GM12874 (cell line): ENCODE measurements around the gene CLCA1.
A peak's percentile ranks its signal among the peaks of the same experiment; 100 is the strongest.

ENCODE experiments used
- TF ChIP-seq, protein P1 (sequence below): IDR thresholded peaks from 2 replicates; pipeline ENCODE4 v1.5.1; 2011; ENCODE audit warnings: low read depth, mild to moderate bottlenecking, control low read depth, low read length, moderate library complexity; ENCODE audit not compliant: insufficient read depth

CLCA1 gene

DNA sequence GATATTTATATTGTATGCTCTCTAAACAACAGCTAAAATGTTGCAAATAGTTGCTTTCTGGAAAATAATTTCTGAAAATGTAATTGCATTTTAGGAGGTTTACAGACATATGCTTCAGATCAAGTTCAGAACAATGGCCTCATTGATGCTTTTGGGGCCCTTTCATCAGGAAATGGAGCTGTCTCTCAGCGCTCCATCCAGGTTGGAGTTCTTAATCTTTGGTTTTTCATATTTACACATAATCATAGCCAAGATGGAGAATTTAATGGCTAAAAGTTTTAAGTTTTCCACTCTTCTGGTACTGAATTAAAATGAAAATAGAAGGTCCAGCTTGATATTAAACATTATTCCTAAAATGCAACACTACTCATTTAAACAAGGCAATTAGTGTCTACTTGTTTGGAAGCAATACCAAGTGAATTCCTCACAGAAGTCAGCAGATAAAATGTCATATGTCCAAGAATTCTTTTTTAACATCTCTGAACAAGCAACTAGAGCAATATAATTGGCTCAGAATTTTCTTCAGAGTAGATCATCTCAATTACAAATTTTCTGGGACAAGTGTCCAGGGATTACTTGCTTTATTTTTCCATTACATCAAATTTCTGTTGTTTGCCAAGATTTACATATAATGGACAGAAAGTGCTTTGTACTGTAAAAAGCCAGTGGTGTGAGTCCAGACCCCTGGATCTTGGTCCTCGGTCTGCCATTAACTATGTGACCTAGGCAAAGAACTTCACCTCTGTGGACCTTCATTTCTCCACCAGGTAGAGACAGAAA is 22.6 kb downstream of the CLCA1 start:
- TF ChIP-seq, protein P1, sequence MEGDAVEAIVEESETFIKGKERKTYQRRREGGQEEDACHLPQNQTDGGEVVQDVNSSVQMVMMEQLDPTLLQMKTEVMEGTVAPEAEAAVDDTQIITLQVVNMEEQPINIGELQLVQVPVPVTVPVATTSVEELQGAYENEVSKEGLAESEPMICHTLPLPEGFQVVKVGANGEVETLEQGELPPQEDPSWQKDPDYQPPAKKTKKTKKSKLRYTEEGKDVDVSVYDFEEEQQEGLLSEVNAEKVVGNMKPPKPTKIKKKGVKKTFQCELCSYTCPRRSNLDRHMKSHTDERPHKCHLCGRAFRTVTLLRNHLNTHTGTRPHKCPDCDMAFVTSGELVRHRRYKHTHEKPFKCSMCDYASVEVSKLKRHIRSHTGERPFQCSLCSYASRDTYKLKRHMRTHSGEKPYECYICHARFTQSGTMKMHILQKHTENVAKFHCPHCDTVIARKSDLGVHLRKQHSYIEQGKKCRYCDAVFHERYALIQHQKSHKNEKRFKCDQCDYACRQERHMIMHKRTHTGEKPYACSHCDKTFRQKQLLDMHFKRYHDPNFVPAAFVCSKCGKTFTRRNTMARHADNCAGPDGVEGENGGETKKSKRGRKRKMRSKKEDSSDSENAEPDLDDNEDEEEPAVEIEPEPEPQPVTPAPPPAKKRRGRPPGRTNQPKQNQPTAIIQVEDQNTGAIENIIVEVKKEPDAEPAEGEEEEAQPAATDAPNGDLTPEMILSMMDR = no peak

DNA sequence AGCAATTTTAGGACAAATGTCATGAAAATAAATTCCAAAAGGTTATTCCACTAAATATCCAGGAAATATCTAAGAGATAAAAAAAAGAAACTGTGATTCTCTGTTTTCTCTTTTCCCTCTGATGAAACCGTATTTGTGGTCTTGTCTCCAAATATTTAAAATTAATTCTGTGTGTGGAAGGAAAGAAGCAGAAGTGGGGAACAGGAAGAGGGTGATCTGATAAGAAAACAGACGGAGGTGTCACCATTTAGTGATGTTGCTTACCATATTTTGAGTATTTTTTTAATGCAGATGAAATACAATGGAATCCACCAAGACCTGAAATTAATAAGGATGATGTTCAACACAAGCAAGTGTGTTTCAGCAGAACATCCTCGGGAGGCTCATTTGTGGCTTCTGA is 29.6 kb downstream of the CLCA1 start:
- TF ChIP-seq, protein P1 = no peak

DNA sequence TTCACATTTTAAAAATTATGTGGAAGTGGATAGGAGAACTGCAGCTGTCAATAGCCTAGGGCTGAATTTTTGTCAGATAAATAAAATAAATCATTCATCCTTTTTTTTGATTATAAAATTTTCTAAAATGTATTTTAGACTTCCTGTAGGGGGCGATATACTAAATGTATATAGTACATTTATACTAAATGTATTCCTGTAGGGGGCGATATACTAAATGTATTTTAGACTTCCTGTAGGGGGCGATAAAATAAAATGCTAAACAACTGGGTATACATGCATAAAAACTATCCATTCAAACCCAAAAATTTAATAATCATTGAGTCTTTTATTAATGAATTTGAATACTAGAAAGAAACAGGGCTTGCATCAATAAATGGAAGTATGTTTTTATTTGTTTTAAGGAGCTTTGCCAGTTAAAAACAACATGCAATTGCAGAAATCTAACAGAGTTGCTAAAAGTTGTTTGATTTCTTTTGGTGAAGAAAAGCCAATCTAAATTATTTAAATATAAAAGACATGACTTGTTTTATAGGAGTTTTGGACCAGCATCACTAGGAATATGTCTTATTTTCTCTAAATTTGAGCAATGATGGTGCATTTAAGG is 31.4 kb downstream of the CLCA1 start:
- TF ChIP-seq, protein P1 = peak; percentile 48; the same call in 1 of the 2 replicates

DNA sequence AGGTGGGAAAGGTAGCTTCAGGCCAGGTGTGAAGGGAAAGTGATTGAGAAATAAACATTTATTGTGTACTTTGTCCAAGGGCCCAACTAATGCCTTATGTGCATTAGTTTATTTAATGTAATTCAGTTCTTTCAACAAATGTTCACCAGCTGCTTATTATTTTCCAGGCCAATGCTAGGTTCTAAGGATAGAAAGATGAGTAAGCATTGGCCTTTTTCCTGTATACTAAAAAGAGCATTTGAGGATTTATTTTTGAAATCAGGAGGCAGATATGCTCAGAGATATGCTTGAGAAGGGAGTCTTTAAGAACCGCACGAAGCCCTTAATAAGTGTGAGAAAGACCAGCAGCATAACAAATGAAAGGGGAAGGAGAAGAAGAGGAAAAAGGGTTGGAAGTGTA is 32.0 kb downstream of the CLCA1 start:
- TF ChIP-seq, protein P1 = no peak

DNA sequence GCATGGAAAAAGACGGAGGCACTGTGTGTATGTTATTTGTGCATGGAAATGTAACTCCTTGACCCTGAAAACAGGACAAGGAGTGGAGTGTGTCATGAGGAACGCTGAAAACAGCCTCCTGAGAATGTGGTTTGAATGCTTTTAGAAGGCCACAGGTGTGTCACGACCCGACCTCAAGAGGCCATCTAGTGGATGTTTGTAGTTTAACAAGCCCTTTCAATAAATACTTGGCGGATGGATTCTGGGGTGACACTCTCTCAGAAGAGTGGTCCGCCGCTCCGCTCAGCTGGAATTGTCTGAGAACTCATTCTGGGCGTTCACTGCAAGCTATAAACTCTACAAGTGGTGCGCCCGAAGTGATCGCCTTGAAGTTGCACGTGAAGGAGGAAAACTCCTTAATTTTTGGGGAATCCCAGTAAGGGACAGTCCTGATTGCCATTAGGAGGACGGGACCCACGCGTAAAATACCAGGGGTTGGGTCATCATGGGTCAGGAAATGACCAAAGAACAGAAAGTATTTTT is 33.5 kb downstream of the CLCA1 start:
- TF ChIP-seq, protein P1 = peak; percentile 51; the same call in 1 of the 2 replicates

DNA sequence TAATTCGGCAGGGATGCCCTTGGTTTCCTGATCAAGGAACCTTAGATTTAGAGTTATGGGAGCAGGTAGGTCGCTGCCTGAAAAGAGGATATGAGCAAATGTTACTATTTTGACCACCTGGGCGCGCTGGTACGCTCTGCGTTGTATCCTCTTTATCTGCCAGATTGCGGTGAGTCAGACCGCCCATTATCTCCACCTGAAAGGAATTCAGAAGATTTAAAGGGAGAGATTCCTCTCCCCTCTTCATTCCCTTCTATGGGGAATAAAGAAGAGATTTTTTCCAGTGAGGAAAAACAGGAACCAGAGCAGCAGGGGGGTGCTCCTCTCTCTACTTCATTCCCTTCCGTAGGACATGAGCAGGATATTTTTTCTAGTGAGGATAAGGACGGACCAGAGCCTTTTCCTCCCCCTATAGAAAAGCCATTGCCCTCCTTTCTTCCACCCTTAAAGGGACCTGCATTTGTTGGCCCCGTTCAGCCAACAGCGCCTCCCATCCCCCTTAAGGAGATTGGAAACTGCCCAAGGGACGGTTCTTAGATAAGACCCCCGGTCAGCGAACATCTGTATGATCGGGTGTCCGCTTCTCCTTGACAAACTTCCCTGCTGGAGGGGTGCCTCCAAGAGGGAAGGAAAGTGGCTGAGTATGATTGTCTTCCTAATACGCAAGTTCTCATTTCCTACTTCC is 34.1 kb downstream of the CLCA1 start:
- TF ChIP-seq, protein P1 = no peak
